HepG2 (cell line): ENCODE measurements around the gene RRAS. TPM values are rescaled to one million over a fixed set of nuclear protein-coding genes. Genes with fewer than 3 reads are reported as not detected.

Experiments
- HMGA1 ChIP-seq: sonication (generic); formaldehyde crosslinking; conservative IDR thresholded peaks from 2 replicates; pipeline ENCODE4 v1.4.0; 2020; ENCODE audit warnings: missing genetic modification reagents
- KDM5B ChIP-seq: sonication (generic); formaldehyde crosslinking; IDR thresholded peaks from 2 replicates; pipeline ENCODE4 v1.4.0; 2020; ENCODE audit warnings: missing genetic modification reagents, mild to moderate bottlenecking, borderline replicate concordance
- KLF13 ChIP-seq: sonication (generic); formaldehyde crosslinking; IDR thresholded peaks from 2 replicates; pipeline ENCODE4 v1.4.0; 2020; ENCODE audit warnings: mild to moderate bottlenecking, missing genetic modification reagents
- polyA plus RNA-seq, 8 experiments: library from polyadenylated mRNA; depleted of rRNA in 3 of 8; stranded (reverse) in 7 of 8; unstranded in 1 of 8; fragments of >200 nt; fragmentation: Illumina TruSeq in 4 of 8; extraction: Trizol in 4 of 8; gene quantifications; 2 replicates each; pipeline versions ENCODE4 v1.2.1 to v1.2.3, GENCODE V29; 2011 to 2016; ENCODE audit warnings: low read depth in 4 of 8, missing spikeins in 1 of 8, mixed read lengths in 1 of 8; ENCODE audit not compliant: insufficient read depth in 1 of 8
- total RNA-seq, 5 experiments: library from RNA; depleted of rRNA; stranded (reverse); fragments of >200 nt; fragmentation: Illumina TruSeq; extraction: Trizol; gene quantifications; 2 replicates each; pipeline ENCODE4 v1.2.3, GENCODE V29; 2016; ENCODE audit warnings: low read depth in 1 of 5
- TF ChIP-seq, protein P1 (sequence below): sonication (generic); formaldehyde crosslinking; IDR thresholded peaks from 2 replicates; pipeline ENCODE4 v1.4.0; 2020; ENCODE audit warnings: missing genetic modification reagents
- TF ChIP-seq, protein P2 (sequence below): sonication (generic); formaldehyde crosslinking; IDR thresholded peaks from 2 replicates; pipeline ENCODE4 v1.4.0; 2020; ENCODE audit warnings: missing genetic modification reagents, mild to moderate bottlenecking, borderline replicate concordance
- TF ChIP-seq, protein P3 (sequence below), 2 experiments: sonication (generic) in 1 of 2; formaldehyde crosslinking in 1 of 2; IDR thresholded peaks; 2 replicates each; pipeline versions ENCODE4 v1.6.1 to v1.9.0; 2014 to 2022; ENCODE audit warnings: antibody characterized with exemption in 1 of 2, borderline replicate concordance in 1 of 2, inconsistent platforms in 1 of 2, low read depth in 1 of 2, missing genetic modification reagents in 1 of 2
- TF ChIP-seq, protein P4 (sequence below): sonication (generic); formaldehyde crosslinking; IDR thresholded peaks from 2 replicates; pipeline ENCODE4 v1.5.1; 2020; ENCODE audit warnings: missing genetic modification reagents, mild to moderate bottlenecking, borderline replicate concordance

RRAS gene
- total and polyA plus RNA-seq, 2 of the 13 experiments (the other 11 are each of a cell fraction or from before 2014, with no cell fraction given), result 1.5 to 12.0 TPM

DNA sequence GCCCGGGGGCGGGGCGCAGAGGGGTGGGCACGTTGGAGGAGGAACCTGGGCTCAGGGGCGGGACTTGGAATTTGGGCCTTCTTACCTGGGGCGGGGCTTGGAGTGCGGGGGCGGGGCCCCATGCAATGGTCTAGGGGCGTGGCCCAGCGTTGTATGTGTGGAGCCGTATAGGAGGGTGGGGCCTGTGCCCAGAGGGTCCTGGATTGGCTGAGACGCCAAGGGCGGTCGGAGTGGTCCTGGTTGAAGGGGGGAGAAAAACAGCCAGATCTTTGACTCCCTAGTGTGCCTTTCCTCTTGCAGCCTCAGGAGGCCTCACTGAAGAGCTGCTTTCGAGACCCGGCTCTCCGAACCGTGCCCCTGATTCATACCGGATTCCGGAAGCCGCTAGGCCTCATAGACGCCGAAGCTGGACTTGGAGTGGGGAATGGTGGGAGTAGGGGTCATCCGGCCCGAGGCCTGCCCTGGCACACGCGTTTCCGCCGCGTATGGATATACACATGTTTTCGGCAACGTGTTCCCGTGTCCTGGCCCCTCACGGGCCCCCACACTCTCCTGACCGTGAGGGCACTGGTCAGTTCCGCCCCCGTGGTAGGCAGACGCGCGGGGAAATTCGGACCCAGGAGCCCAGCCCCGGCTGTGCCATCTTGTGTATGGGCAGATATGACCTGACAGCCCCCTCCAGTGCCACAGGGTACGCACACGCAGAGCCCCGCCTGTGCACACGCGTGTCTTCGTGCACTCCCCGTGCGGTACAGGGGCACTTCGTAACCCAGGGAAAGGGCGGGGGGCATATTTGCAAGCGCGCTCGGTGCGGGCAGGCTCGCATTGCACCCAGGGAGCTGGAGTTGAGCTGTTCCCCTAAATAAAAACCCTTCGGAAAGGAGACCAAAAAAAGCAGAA lies 49.6 kb downstream of the RRAS start (continued):
- TF ChIP-seq, protein P1, sequence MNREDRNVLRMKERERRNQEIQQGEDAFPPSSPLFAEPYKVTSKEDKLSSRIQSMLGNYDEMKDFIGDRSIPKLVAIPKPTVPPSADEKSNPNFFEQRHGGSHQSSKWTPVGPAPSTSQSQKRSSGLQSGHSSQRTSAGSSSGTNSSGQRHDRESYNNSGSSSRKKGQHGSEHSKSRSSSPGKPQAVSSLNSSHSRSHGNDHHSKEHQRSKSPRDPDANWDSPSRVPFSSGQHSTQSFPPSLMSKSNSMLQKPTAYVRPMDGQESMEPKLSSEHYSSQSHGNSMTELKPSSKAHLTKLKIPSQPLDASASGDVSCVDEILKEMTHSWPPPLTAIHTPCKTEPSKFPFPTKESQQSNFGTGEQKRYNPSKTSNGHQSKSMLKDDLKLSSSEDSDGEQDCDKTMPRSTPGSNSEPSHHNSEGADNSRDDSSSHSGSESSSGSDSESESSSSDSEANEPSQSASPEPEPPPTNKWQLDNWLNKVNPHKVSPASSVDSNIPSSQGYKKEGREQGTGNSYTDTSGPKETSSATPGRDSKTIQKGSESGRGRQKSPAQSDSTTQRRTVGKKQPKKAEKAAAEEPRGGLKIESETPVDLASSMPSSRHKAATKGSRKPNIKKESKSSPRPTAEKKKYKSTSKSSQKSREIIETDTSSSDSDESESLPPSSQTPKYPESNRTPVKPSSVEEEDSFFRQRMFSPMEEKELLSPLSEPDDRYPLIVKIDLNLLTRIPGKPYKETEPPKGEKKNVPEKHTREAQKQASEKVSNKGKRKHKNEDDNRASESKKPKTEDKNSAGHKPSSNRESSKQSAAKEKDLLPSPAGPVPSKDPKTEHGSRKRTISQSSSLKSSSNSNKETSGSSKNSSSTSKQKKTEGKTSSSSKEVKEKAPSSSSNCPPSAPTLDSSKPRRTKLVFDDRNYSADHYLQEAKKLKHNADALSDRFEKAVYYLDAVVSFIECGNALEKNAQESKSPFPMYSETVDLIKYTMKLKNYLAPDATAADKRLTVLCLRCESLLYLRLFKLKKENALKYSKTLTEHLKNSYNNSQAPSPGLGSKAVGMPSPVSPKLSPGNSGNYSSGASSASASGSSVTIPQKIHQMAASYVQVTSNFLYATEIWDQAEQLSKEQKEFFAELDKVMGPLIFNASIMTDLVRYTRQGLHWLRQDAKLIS (CRISPR knock-in tag), result peak; percentile 60; the same call in 1 of the 2 replicates
- TF ChIP-seq, protein P2, sequence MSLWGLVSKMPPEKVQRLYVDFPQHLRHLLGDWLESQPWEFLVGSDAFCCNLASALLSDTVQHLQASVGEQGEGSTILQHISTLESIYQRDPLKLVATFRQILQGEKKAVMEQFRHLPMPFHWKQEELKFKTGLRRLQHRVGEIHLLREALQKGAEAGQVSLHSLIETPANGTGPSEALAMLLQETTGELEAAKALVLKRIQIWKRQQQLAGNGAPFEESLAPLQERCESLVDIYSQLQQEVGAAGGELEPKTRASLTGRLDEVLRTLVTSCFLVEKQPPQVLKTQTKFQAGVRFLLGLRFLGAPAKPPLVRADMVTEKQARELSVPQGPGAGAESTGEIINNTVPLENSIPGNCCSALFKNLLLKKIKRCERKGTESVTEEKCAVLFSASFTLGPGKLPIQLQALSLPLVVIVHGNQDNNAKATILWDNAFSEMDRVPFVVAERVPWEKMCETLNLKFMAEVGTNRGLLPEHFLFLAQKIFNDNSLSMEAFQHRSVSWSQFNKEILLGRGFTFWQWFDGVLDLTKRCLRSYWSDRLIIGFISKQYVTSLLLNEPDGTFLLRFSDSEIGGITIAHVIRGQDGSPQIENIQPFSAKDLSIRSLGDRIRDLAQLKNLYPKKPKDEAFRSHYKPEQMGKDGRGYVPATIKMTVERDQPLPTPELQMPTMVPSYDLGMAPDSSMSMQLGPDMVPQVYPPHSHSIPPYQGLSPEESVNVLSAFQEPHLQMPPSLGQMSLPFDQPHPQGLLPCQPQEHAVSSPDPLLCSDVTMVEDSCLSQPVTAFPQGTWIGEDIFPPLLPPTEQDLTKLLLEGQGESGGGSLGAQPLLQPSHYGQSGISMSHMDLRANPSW (CRISPR knock-in tag), result no peak
- TF ChIP-seq, protein P3, sequence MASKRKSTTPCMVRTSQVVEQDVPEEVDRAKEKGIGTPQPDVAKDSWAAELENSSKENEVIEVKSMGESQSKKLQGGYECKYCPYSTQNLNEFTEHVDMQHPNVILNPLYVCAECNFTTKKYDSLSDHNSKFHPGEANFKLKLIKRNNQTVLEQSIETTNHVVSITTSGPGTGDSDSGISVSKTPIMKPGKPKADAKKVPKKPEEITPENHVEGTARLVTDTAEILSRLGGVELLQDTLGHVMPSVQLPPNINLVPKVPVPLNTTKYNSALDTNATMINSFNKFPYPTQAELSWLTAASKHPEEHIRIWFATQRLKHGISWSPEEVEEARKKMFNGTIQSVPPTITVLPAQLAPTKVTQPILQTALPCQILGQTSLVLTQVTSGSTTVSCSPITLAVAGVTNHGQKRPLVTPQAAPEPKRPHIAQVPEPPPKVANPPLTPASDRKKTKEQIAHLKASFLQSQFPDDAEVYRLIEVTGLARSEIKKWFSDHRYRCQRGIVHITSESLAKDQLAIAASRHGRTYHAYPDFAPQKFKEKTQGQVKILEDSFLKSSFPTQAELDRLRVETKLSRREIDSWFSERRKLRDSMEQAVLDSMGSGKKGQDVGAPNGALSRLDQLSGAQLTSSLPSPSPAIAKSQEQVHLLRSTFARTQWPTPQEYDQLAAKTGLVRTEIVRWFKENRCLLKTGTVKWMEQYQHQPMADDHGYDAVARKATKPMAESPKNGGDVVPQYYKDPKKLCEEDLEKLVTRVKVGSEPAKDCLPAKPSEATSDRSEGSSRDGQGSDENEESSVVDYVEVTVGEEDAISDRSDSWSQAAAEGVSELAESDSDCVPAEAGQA (IDR thresholded peaks at IDR 0.05; ENCODE audit: low read depth), result no peak; the same call in 1 of the 2 replicates
- TF ChIP-seq, protein P3 (CRISPR knock-in tag; IDR thresholded peaks at IDR 0.05; ENCODE audit: borderline replicate concordance), result no peak
- TF ChIP-seq HMGA1 (no peak), KDM5B (peak; percentile 77; the same call in 1 of the 2 replicates), KLF13 (CRISPR knock-in tag) (no peak)
- TF ChIP-seq, protein P4, sequence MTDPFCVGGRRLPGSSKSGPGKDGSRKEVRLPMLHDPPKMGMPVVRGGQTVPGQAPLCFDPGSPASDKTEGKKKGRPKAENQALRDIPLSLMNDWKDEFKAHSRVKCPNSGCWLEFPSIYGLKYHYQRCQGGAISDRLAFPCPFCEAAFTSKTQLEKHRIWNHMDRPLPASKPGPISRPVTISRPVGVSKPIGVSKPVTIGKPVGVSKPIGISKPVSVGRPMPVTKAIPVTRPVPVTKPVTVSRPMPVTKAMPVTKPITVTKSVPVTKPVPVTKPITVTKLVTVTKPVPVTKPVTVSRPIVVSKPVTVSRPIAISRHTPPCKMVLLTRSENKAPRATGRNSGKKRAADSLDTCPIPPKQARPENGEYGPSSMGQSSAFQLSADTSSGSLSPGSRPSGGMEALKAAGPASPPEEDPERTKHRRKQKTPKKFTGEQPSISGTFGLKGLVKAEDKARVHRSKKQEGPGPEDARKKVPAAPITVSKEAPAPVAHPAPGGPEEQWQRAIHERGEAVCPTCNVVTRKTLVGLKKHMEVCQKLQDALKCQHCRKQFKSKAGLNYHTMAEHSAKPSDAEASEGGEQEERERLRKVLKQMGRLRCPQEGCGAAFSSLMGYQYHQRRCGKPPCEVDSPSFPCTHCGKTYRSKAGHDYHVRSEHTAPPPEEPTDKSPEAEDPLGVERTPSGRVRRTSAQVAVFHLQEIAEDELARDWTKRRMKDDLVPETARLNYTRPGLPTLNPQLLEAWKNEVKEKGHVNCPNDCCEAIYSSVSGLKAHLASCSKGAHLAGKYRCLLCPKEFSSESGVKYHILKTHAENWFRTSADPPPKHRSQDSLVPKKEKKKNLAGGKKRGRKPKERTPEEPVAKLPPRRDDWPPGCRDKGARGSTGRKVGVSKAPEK (CRISPR knock-in tag), result no peak
